Ramos (cell line): ENCODE data around the gene NAA60.

ENCODE experiments used
- in situ Hi-C: fragments of 300-500 bp; cut with MboI; formaldehyde crosslinking; loops from one replicate; pipeline ENCODE4 v1.14.3; 2022; ENCODE audit warnings: low sequenced_read_pairs; ENCODE audit not compliant: unreplicated experiment

NAA60 gene

DNA sequence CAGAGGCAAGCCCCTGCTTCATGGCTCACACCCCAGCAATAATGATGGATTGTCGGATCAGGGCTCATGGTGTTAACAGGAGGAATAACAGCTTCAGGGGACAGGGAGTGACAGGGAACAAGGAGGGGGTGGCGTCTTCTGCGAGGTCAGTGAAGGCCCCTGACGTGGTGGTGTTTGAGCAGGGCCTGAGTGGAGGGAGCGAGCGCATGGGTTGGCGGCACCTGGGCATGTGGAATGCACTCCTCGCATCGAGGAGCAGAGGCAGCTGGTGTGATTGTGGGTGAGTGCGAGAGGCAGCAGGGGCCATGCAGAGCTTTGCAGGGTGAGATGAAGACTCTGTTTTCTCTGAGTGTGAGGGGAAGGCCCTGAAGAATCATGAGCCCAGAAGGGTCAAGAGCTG is 90.6 kb downstream of the NAA60 start:
- in situ Hi-C loops, result no loop called here

GRCh38 chr16:3536271-3536731 is 92.8 kb downstream of the NAA60 start:
- in situ Hi-C loops, result no loop called here
